ENCODE data around the gene CORO2A.

GRCh38 chr9:98175028-98175569, 17.3 kb downstream of the CORO2A start:
- no peak for TF ChIP-seq CTCF (IDR thresholded peaks at IDR 0.05)
- TF ChIP-seq POLR2A (IDR thresholded peaks at IDR 0.05): no peak

Measured in ovary (tissue), 3 donors.